ENCODE measurements around the gene SLC24A3. TPM values are rescaled to one million over a fixed set of nuclear protein-coding genes. Genes with fewer than 3 reads are reported as not detected.

The SLC24A3 gene
- total and polyA plus RNA-seq, 2 experiments from 2014 or later, result 0.81 to 2.5 TPM

GRCh38 chr20:19330731-19331130 lies 118.3 kb downstream of the SLC24A3 start (continued):
- TF ChIP-seq NANOG (IDR thresholded peaks at IDR 0.05; ENCODE audit: borderline replicate concordance) (no peak), REST (IDR thresholded peaks at IDR 0.05; ENCODE audit: unreplicated experiment) (no peak), EZH2 (IDR thresholded peaks at IDR 0.05; ENCODE audit: low read depth, unreplicated experiment) (no peak), JUNB (IDR thresholded peaks at IDR 0.05; ENCODE audit: unreplicated experiment) (no peak), CTCF (conservative IDR thresholded peaks at IDR 0.05; ENCODE audit: low read depth in 2 of 2) (no peak), POLR2AphosphoS5 (IDR thresholded peaks at IDR 0.05; ENCODE audit: low read depth) (no peak), ZNF114 (CRISPR knock-in tag; IDR thresholded peaks at IDR 0.05) (no peak), EZH2phosphoT487 (IDR thresholded peaks at IDR 0.05; ENCODE audit: unreplicated experiment) (no peak)

DNA sequence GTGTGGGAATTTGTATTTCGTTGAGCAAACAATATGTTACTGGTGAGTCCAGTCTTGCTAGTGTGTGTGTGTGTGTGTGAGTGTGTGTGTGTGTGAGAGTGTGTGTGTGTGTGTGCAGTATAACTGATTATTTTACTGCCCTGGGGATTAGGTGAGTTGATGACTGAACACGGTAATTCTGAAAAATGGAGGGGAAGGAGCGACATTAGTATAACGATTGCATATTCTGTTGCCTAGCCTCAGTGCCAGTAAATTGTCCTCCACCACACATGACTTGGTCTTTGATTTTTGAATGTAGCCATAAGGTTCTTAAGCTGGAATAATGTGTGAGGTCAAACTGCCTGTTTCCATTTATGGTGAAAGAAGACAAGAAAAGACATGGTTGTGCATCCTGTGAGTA lies 121.1 kb downstream of the SLC24A3 start:
- Histone ChIP-seq H3F3A (replicated peaks; ENCODE audit: low read depth) (no peaks in the 10 kb centered on the region), H3K4me3 (no peak overlapping the region), H4K20me1 (replicated peaks; ENCODE audit: insufficient read depth) (no peaks in the 10 kb centered on the region), H3K27ac (ENCODE audit: low read depth) (no peak overlapping the region), H3K4me1 (ENCODE audit: insufficient read depth) (no peaks in the 10 kb centered on the region), H2AFZ (no peak overlapping the region), H3K4me2 (no peak overlapping the region), H3K27me3 (ENCODE audit: insufficient read depth) (no peaks in the 10 kb centered on the region), H3K79me2 (replicated peaks; ENCODE audit: insufficient read depth) (no peaks in the 10 kb centered on the region), H3K9me2 (ENCODE audit: insufficient read depth) (no peaks in the 10 kb centered on the region), H3K36me3 (ENCODE audit: insufficient read depth) (no peaks in the 10 kb centered on the region)
- Mint-ChIP-seq H3K36me3 (ENCODE audit: low read depth) (no peaks in the 10 kb centered on the region), H3K9me3 (no peaks in the 10 kb centered on the region), H3K4me1 (no peaks in the 10 kb centered on the region), H3K27ac (no peak overlapping the region), H3K4me3 (no peak overlapping the region), H3K27me3 (ENCODE audit: insufficient read depth, low read depth, poor library complexity) (peaks cover 5% of the 10 kb centered on the region)
- ATAC-seq (no peak), DNase-seq (ENCODE audit: low spot score) (no peak)
- TF ChIP-seq ZNF331 (CRISPR knock-in tag; IDR thresholded peaks at IDR 0.05; ENCODE audit: low read depth) (no peak), EZH2 (IDR thresholded peaks at IDR 0.05; ENCODE audit: low read depth, unreplicated experiment) (no peak), EZH2phosphoT487 (IDR thresholded peaks at IDR 0.05; ENCODE audit: unreplicated experiment) (no peak), POLR2AphosphoS5 (IDR thresholded peaks at IDR 0.05; ENCODE audit: low read depth) (no peak), NANOG (IDR thresholded peaks at IDR 0.05; ENCODE audit: borderline replicate concordance) (no peak), ZNF462 (CRISPR knock-in tag; IDR thresholded peaks at IDR 0.05) (no peak), STAT1 (IDR thresholded peaks at IDR 0.05; ENCODE audit: unreplicated experiment) (no peak), ZNF114 (CRISPR knock-in tag; IDR thresholded peaks at IDR 0.05) (no peak), JUNB (IDR thresholded peaks at IDR 0.05; ENCODE audit: unreplicated experiment) (no peak), CTCF (conservative IDR thresholded peaks at IDR 0.05; ENCODE audit: low read depth in 2 of 2) (no peak)
